Smooth muscle cell (in vitro differentiated cells): Measurements from ENCODE around the gene PTPN1. TPM values are rescaled to one million over a fixed set of nuclear protein-coding genes. Genes with fewer than 3 reads are reported as not detected.
"Not testable (repeated sequence)": the region's sequence is repeated elsewhere in the genome, so short reads cannot be mapped to it uniquely, and the experiment has no call there.

ENCODE experiments used
- DNase-seq: peaks from one replicate; lab custom pipeline; 2025; ENCODE audit not compliant: unreplicated experiment; lab: John Stamatoyannopoulos, UW
- H2AFZ ChIP-seq: fragments of 200-600 bp; sonication (generic); 2 replicates; pipeline ENCODE4 v1.6.0; 2016; ENCODE audit warnings: antibody characterized with exemption, low read depth, mild to moderate bottlenecking
- H3F3A ChIP-seq: fragments of 200-600 bp; sonication (generic); 2 replicates; pipeline ENCODE4 v1.6.0; 2017; ENCODE audit warnings: antibody characterized with exemption, low read depth
- H3K27ac ChIP-seq: fragments of 200-600 bp; sonication (generic); 2 replicates; pipeline ENCODE4 v1.5.1; 2016; ENCODE audit warnings: low read depth, mild to moderate bottlenecking
- H3K27me3 ChIP-seq: fragments of 200-600 bp; sonication (generic); 2 replicates; pipeline ENCODE4 v1.6.1; 2016; ENCODE audit warnings: low read depth, mild to moderate bottlenecking
- H3K36me3 ChIP-seq: fragments of 200-600 bp; sonication (generic); 2 replicates; pipeline ENCODE4 v1.5.1; 2016; ENCODE audit warnings: low read depth
- H3K4me1 ChIP-seq: fragments of 200-600 bp; sonication (generic); 2 replicates; pipeline ENCODE4 v1.5.1; 2016; ENCODE audit warnings: low read depth
- H3K4me2 ChIP-seq: fragments of 200-600 bp; sonication (generic); 2 replicates; pipeline ENCODE4 v1.6.0; 2016; ENCODE audit warnings: mild to moderate bottlenecking
- H3K4me3 ChIP-seq: fragments of 200-600 bp; sonication (generic); 2 replicates; pipeline ENCODE4 v1.5.1; 2016; ENCODE audit warnings: mild to moderate bottlenecking
- H3K79me2 ChIP-seq: fragments of 200-600 bp; sonication (generic); 2 replicates; pipeline ENCODE4 v1.6.0; 2016; ENCODE audit warnings: low read depth, mild to moderate bottlenecking
- H3K9ac ChIP-seq: fragments of 200-600 bp; sonication (generic); 2 replicates; pipeline ENCODE4 v1.6.0; 2016; ENCODE audit warnings: low read depth
- H3K9me3 ChIP-seq: fragments of 200-600 bp; sonication (generic); replicated peaks from 2 replicates; pipeline ENCODE4 v1.5.1; 2016; ENCODE audit warnings: low read depth
- H4K20me1 ChIP-seq: fragments of 200-600 bp; sonication (generic); 2 replicates; pipeline ENCODE4 v1.6.0; 2016; ENCODE audit warnings: low read depth
- CTCF ChIP-seq: fragments of 200-600 bp; sonication (generic); IDR thresholded peaks from 2 replicates; pipeline ENCODE4 v1.5.1; 2017; ENCODE audit warnings: borderline replicate concordance, mild to moderate bottlenecking, antibody characterized with exemption; ENCODE audit not compliant: insufficient read depth, poor library complexity, severe bottlenecking
- WGBS: methylation state at CpG from one replicate; pipeline ENCODE4 v1.1.7; 2016; ENCODE audit warnings: low lambda C conversion rate; 5-methylcytosine and 5-hydroxymethylcytosine counted together
- polyA plus RNA-seq: library from polyadenylated mRNA; unstranded; fragments of >200 nt; fragmentation: Nextera tagmentation; extraction: Ambion mirVana; gene quantifications from 2 replicates; pipeline ENCODE4 v1.2.1, GENCODE V29; 2016
- total RNA-seq: library from RNA; depleted of rRNA; stranded (reverse); fragments of >200 nt; gene quantifications from 2 replicates; pipeline ENCODE4 v1.2.3, GENCODE V29; 2014

PTPN1 gene
- total and polyA plus RNA-seq, 2 experiments from 2014 or later = 16.1 to 28.9 TPM

GRCh38 chr20:50613438-50614169 lies 103.4 kb downstream of the PTPN1 start:
- H3K27ac ChIP-seq = no peak overlapping the region
- no peak overlapping the region for H3K4me2 ChIP-seq
- no peak for TF ChIP-seq CTCF
- H3K4me3 ChIP-seq = no peak overlapping the region
- WGBS = 93% methylated on average over 15 of the region's 15 CpGs
- H3K4me1 ChIP-seq = no peaks in the 10 kb centered on the region
- no peak overlapping the region for H3K9ac ChIP-seq
- H3K36me3 ChIP-seq = no peaks in the 10 kb centered on the region
- H3F3A ChIP-seq = no peaks in the 10 kb centered on the region
- DNase-seq = no peak
- H3K27me3 ChIP-seq = no peaks in the 10 kb centered on the region
- H2AFZ ChIP-seq = no peak overlapping the region
- no peaks in the 10 kb centered on the region for H3K9me3 ChIP-seq
- no peaks in the 10 kb centered on the region for H4K20me1 ChIP-seq
- no peaks in the 10 kb centered on the region for H3K79me2 ChIP-seq

DNA sequence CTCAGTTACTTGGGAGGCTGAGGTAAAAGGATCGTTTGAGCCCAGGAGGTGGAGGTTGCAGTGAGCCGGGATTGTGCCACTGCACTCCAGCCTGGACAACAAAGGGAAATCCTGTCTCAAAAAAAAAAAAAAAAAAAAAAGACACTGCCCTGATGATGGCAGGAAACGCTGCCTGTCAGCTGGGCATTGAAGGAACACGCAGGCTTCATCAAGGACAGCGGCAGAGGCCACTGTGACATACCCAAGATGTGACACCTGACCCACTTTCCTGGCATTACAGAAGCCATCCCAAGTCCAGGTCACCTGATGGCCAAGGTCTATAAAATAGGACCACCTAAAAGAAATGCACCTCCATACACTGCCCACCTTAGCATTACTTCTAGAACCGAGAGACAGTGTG lies 105.2 kb downstream of the PTPN1 start:
- TF ChIP-seq CTCF = no peak
- no peaks in the 10 kb centered on the region for H3K36me3 ChIP-seq
- 92% methylated on average over 6 of the region's 6 CpGs for WGBS
- no peak overlapping the region for H2AFZ ChIP-seq
- no peaks in the 10 kb centered on the region for H3K4me1 ChIP-seq
- H3F3A ChIP-seq = no peaks in the 10 kb centered on the region
- no peak for DNase-seq
- H3K9me3 ChIP-seq = no peaks in the 10 kb centered on the region
- H4K20me1 ChIP-seq = no peaks in the 10 kb centered on the region
- no peak overlapping the region for H3K27ac ChIP-seq
- no peak overlapping the region for H3K9ac ChIP-seq
- no peak overlapping the region for H3K4me2 ChIP-seq
- H3K4me3 ChIP-seq = no peak overlapping the region
- H3K27me3 ChIP-seq = no peaks in the 10 kb centered on the region
- H3K79me2 ChIP-seq = no peaks in the 10 kb centered on the region

DNA sequence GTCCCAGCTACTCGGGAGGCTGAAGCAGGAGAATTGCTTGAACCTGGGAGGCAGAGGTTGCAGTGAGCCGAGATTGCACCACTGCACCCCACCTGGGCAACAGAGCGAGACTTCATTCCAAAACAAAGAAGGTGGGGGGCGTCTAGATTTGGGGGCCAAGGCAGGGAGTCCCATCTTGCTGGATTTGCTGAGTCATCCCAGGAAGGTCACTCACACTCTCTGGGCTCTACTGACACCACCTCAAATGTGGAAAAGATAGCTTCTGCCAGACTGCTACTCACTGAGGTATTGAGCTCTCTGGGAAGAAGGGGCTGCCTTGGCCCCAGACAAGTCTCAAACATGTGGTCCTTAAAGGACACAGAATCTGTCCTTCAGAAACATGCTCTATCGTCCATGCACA lies 106.8 kb downstream of the PTPN1 start:
- 97% methylated on average over 5 of the region's 5 CpGs for WGBS
- H3F3A ChIP-seq = no peaks in the 10 kb centered on the region
- no peak for TF ChIP-seq CTCF
- no peaks in the 10 kb centered on the region for H3K4me1 ChIP-seq
- H3K27ac ChIP-seq = no peak overlapping the region
- H3K4me3 ChIP-seq = no peak overlapping the region
- no peaks in the 10 kb centered on the region for H3K79me2 ChIP-seq
- H3K9ac ChIP-seq = no peak overlapping the region
- no peak overlapping the region for H2AFZ ChIP-seq
- no peak overlapping the region for H3K4me2 ChIP-seq
- H4K20me1 ChIP-seq = no peaks in the 10 kb centered on the region
- DNase-seq = no peak
- no peaks in the 10 kb centered on the region for H3K36me3 ChIP-seq
- H3K9me3 ChIP-seq = no peaks in the 10 kb centered on the region
- no peaks in the 10 kb centered on the region for H3K27me3 ChIP-seq

DNA sequence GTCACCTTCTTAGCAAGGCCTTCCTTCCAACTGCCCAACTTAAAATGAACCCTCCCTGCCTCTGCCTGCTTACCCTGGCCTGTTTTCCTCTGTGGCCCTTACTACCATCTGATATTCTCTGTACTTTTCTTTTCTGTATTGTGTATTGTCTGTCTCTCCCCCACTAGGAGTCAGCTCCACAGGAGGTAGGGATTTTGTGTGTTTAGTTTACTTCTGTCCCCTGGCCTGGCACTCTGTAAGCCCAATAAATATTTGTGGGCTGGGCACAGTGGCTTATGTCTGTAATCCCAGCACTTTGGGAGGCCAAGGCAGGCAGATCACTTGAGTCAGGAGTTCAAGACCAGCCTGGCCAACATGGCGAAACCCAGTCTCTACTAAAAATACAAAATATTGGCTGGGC lies 108.4 kb downstream of the PTPN1 start:
- H2AFZ ChIP-seq = no peak overlapping the region
- H3K4me3 ChIP-seq = no peak overlapping the region

GRCh38 chr20:50620459-50620858 lies 110.3 kb downstream of the PTPN1 start:
- H3K79me2 ChIP-seq, H2AFZ ChIP-seq, H3K27ac ChIP-seq, H3K4me3 ChIP-seq, DNase-seq, H3K4me2 ChIP-seq, H3K36me3 ChIP-seq, H3K27me3 ChIP-seq, H3K9me3 ChIP-seq, H4K20me1 ChIP-seq, H3F3A ChIP-seq, H3K9ac ChIP-seq, H3K4me1 ChIP-seq: not testable (repeated sequence)
- WGBS = 95% methylated on average over 9 of the region's 9 CpGs

More for the DNA sequence above, 108.4 kb downstream of the PTPN1 start:
- Histone ChIP-seq H3K9ac (no peak overlapping the region), H3K4me1 (no peaks in the 10 kb centered on the region), H3K4me2 (no peak overlapping the region), H3K27me3 (no peaks in the 10 kb centered on the region), H3K9me3 (no peaks in the 10 kb centered on the region), H3K27ac (no peak overlapping the region), H3K79me2 (no peaks in the 10 kb centered on the region), H3F3A (no peaks in the 10 kb centered on the region), H3K36me3 (no peaks in the 10 kb centered on the region), H4K20me1 (no peaks in the 10 kb centered on the region)
- no peak for TF ChIP-seq CTCF
- DNase-seq = no peak
- 100% methylated on average over 1 of the region's 1 CpG for WGBS
